Hepatocyte (in vitro differentiated cells): Measurements from ENCODE around the gene ZNF786. TPM values are rescaled to one million over a fixed set of nuclear protein-coding genes. Genes with fewer than 3 reads are reported as not detected.

Experiments used
- DNase-seq: peaks from one replicate; pipeline ENCODE4 v3.0.0-alpha.2; 2016; ENCODE audit warnings: low spot score
- H2AFZ ChIP-seq: fragments of 200-600 bp; sonication (generic); 2 replicates; pipeline ENCODE4 v1.6.0; 2016; ENCODE audit warnings: antibody characterized with exemption, mild to moderate bottlenecking
- H3K27ac ChIP-seq: fragments of 200-600 bp; sonication (generic); 2 replicates; pipeline ENCODE4 v1.5.1; 2016; ENCODE audit warnings: mild to moderate bottlenecking
- H3K27me3 ChIP-seq: fragments of 200-600 bp; sonication (generic); 2 replicates; pipeline ENCODE4 v1.6.1; 2016
- H3K36me3 ChIP-seq: fragments of 200-600 bp; sonication (generic); replicated peaks from 2 replicates; pipeline ENCODE4 v1.5.1; 2016; ENCODE audit warnings: low read depth; ENCODE audit not compliant: insufficient read depth
- H3K4me1 ChIP-seq: fragments of 200-600 bp; sonication (generic); 2 replicates; pipeline ENCODE4 v1.5.1; 2016; ENCODE audit warnings: mild to moderate bottlenecking, moderate library complexity; ENCODE audit not compliant: insufficient read depth
- H3K4me2 ChIP-seq: fragments of 200-600 bp; sonication (generic); 2 replicates; pipeline ENCODE4 v1.6.0; 2016
- H3K4me3 ChIP-seq: fragments of 200-600 bp; sonication (generic); 2 replicates; pipeline ENCODE4 v1.5.1; 2016; ENCODE audit warnings: mild to moderate bottlenecking
- H3K79me2 ChIP-seq: fragments of 200-600 bp; sonication (generic); 2 replicates; pipeline ENCODE4 v1.6.0; 2017; ENCODE audit warnings: mild to moderate bottlenecking
- H3K9me2 ChIP-seq: fragments of 200-600 bp; sonication (generic); replicated peaks from 2 replicates; pipeline ENCODE4 v1.6.0; 2017; ENCODE audit warnings: mild to moderate bottlenecking; ENCODE audit not compliant: insufficient read depth
- H3K9me3 ChIP-seq: fragments of 200-600 bp; sonication (generic); 2 replicates; pipeline ENCODE4 v1.5.1; 2016; ENCODE audit warnings: low read depth, mild to moderate bottlenecking
- H4K20me1 ChIP-seq: fragments of 200-600 bp; sonication (generic); 2 replicates; pipeline ENCODE4 v1.6.0; 2016; ENCODE audit warnings: mild to moderate bottlenecking; ENCODE audit not compliant: insufficient read depth, poor library complexity, severe bottlenecking
- EZH2 ChIP-seq: fragments of 200-600 bp; sonication (generic); IDR thresholded peaks from 2 replicates; pipeline ENCODE4 v1.6.1; 2016; ENCODE audit warnings: antibody characterized with exemption, mild to moderate bottlenecking, borderline replicate concordance
- EZH2phosphoT487 ChIP-seq: fragments of 200-600 bp; sonication (generic); IDR thresholded peaks from one replicate; pipeline ENCODE4 v1.6.1; 2018; ENCODE audit warnings: antibody characterized with exemption, mild to moderate bottlenecking, low read depth, moderate library complexity; ENCODE audit not compliant: unreplicated experiment, severe bottlenecking
- WGBS: methylation state at CpG from one replicate; pipeline ENCODE4 v1.1.6; 2016; ENCODE audit warnings: low lambda C conversion rate; ENCODE audit errors: missing lambda C conversion rate; 5-methylcytosine and 5-hydroxymethylcytosine counted together
- polyA plus RNA-seq: library from polyadenylated mRNA; unstranded; fragments of >200 nt; fragmentation: Nextera tagmentation; extraction: Ambion mirVana; gene quantifications from 2 replicates; pipeline ENCODE4 v1.2.1, GENCODE V29; 2016
- total RNA-seq: library from RNA; depleted of rRNA; stranded (reverse); fragments of >200 nt; gene quantifications from 2 replicates; pipeline ENCODE4 v1.2.3, GENCODE V29; 2014
- TF ChIP-seq, protein P1 (sequence below): fragments of 200-600 bp; sonication (generic); IDR thresholded peaks from 2 replicates; pipeline ENCODE4 v1.5.1; 2016; ENCODE audit warnings: antibody characterized with exemption, mild to moderate bottlenecking; ENCODE audit not compliant: poor library complexity

The ZNF786 gene
- total and polyA plus RNA-seq, 2 experiments from 2014 or later: 5.7 to 6.9 TPM

DNA sequence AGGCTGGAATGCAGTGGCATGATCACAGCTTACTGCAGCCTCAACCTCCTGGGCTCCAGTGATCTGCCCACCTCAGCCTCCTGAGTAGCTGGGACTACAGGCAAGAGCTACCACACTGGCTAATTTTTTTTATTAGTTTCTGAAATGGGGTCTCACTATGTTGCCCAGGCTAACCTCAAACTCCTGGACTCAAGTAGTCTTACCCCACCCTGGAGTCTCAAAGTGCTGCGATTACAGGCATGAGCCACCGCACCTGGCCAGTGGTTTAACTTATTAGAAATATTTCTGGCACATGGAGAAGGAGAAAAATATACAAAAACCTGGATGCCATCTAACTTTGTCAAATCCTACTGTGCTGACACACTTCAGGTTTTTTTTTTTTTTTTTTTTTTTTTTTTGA is 15.2 kb downstream of the ZNF786 start:
- Histone ChIP-seq H3K4me3 (no peak overlapping the region), H2AFZ (no peak overlapping the region), H3K36me3 (no peaks in the 10 kb centered on the region), H3K9me3 (no peaks in the 10 kb centered on the region), H3K79me2 (peaks cover 12% of the 10 kb centered on the region), H3K9me2 (no peaks in the 10 kb centered on the region), H3K27me3 (no peaks in the 10 kb centered on the region), H3K4me2 (no peak overlapping the region), H4K20me1 (no peaks in the 10 kb centered on the region), H3K27ac (no peak overlapping the region), H3K4me1 (no peaks in the 10 kb centered on the region)
- 100% methylated on average over 2 of the region's 2 CpGs for WGBS
- TF ChIP-seq, protein P1, sequence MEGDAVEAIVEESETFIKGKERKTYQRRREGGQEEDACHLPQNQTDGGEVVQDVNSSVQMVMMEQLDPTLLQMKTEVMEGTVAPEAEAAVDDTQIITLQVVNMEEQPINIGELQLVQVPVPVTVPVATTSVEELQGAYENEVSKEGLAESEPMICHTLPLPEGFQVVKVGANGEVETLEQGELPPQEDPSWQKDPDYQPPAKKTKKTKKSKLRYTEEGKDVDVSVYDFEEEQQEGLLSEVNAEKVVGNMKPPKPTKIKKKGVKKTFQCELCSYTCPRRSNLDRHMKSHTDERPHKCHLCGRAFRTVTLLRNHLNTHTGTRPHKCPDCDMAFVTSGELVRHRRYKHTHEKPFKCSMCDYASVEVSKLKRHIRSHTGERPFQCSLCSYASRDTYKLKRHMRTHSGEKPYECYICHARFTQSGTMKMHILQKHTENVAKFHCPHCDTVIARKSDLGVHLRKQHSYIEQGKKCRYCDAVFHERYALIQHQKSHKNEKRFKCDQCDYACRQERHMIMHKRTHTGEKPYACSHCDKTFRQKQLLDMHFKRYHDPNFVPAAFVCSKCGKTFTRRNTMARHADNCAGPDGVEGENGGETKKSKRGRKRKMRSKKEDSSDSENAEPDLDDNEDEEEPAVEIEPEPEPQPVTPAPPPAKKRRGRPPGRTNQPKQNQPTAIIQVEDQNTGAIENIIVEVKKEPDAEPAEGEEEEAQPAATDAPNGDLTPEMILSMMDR: no peak
- no peak for TF ChIP-seq EZH2phosphoT487
- TF ChIP-seq EZH2: no peak
- DNase-seq: no peak

DNA sequence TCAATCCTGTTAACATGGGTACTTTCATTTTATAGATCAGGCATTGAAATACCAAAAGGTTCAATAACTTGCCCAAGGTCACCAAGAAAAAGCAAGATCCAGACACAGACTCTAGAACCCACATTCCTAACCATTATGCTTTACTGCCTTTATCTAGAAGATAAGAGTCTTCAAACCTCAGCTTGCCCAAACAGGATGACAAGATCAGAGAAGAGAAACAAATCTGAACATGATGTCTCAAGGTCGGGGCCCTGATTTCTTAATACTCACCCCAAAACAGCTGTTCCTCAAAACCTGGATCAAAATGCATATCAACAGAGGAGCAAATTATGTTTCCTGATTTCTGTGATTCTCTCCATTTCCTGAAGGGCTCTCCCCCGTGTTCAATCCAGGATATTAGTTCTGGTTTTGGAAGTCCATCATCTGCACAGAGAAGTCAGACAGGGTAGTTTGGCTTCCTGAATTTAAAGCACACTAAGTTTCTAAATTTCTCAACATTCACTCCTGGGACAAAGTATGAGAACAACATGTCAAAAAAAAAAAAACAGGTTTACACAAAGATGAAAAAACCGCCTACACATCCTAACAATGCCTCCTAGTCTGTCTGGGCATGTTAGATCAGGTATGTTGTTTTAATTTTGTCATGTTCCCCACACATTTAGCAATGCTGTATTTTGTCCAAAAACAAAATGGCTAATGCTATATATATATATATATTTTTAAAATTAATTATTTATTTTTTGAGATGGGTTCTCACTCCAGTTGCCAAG is 16.2 kb downstream of the ZNF786 start:
- TF ChIP-seq, protein P1: no peak
- no peak for TF ChIP-seq EZH2phosphoT487
- TF ChIP-seq EZH2: no peak
- no peaks in the 10 kb centered on the region for H3K4me1 ChIP-seq
- H2AFZ ChIP-seq: no peak overlapping the region
- H3K4me2 ChIP-seq: no peak overlapping the region
- H3K36me3 ChIP-seq: no peaks in the 10 kb centered on the region
- no peak for DNase-seq
- H3K79me2 ChIP-seq: peaks cover 9% of the 10 kb centered on the region
- H3K9me3 ChIP-seq: no peaks in the 10 kb centered on the region
- no peaks in the 10 kb centered on the region for H4K20me1 ChIP-seq
- no peak overlapping the region for H3K27ac ChIP-seq
- 93% methylated on average over 3 of the region's 3 CpGs for WGBS
- no peaks in the 10 kb centered on the region for H3K27me3 ChIP-seq
- H3K9me2 ChIP-seq: no peaks in the 10 kb centered on the region
- H3K4me3 ChIP-seq: no peak overlapping the region

DNA sequence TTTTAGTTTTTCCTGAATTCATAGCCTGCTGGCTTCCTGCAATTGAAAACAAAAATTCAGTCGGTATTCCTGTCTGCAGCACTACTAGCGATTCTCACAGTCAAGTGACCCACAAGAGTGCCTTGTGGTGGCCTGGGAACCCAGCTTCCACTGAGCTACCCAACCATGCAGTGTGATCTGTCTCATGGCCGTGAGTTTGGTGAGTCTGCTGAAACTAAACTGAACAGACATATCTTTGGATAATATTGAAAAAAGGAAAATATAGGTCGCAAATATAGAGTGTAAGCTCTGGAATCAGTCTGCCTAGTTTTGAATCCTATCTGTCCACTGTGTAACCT is 18.1 kb downstream of the ZNF786 start:
- Histone ChIP-seq H3K79me2 (no peaks in the 10 kb centered on the region), H3K27ac (no peak overlapping the region), H3K9me3 (no peaks in the 10 kb centered on the region), H3K4me3 (no peak overlapping the region), H3K36me3 (no peaks in the 10 kb centered on the region), H3K4me2 (no peak overlapping the region), H2AFZ (no peak overlapping the region), H3K4me1 (no peaks in the 10 kb centered on the region), H4K20me1 (no peaks in the 10 kb centered on the region), H3K9me2 (no peaks in the 10 kb centered on the region), H3K27me3 (no peaks in the 10 kb centered on the region)
- no peak for TF ChIP-seq EZH2
- TF ChIP-seq, protein P1: no peak
- no peak for TF ChIP-seq EZH2phosphoT487
- WGBS: 99% methylated on average over 4 of the region's 4 CpGs
- DNase-seq: no peak
